Measurements from ENCODE around the gene SYCP3.

Gene SYCP3

DNA sequence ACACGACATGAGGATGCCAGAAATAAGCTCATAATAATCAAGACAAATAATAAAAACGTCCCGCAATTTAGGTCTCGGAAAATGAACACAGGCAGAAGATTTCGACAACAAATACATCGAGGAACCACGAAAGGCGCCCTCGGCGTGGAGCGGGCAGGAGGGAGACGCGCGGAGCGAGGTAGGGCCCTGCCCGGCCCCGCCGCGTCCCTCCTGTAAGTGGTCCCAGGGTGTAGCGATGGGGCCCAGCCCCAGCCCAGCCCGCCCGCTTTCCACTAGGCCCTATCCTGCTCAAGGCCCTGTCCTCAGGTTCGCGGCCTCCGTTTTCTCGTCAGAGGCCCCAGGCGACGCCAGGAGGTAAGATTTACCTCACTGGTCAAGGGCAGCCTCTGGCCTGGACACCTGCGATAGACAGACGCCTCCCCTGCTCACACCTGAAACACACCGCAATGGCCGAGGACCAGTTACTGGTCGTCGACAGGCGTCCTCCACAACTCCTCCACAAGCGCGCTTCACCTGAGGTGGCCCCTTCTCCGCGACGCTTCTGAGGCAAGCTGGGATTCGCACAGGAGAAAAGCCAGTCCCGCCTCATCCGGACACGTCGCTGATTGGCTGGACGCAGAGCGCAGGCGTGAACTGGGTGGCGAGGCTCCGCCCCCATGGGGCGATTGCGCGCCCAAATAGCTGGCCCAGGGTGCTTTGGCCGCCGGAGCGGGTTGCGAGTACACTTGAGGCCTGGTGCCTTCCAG lies at the start of gene SYCP3:
Gene SYCP3, minus strand, starts transcription at position 543 of the 746 bp plus-strand sequence. CDS start 1,527 bp downstream, outside the sequence.
- DNase-seq, result no peak

- no peak for DNase-seq
Observed at GRCh38 chr12:101785671-101786070, 46.4 kb upstream of the SYCP3 start.

- DNase-seq, result no peak
Observed at GRCh38 chr12:101784376-101784775, 45.1 kb upstream of the SYCP3 start.

- no peak for DNase-seq
Observed at GRCh38 chr12:101783838-101784237, 44.6 kb upstream of the SYCP3 start.

GRCh38 chr12:101783150-101783549 lies 43.9 kb upstream of the SYCP3 start:
- DNase-seq, result no peak

DNA sequence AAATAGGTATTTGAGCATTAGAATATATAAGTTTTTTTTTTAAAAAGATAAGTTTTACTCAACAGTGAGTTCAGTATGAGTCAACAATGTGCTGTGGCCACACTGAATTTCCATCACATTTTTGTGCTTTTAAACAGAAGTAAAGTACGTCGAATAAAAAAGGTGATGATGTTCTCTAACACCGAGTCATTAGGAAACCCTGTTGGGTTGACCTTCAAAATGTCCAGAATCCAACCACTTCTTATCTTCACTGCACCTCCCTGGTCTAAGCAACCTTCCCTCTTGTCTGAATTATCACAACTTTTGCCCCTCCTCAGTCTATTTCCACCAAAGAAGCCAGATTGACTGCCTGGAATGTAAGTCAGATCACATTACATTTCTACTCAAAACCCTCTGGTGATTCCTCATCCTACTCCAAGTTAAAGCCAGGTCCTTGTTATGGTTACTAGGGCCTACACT lies 43.0 kb upstream of the SYCP3 start:
- no peak for DNase-seq

DNA sequence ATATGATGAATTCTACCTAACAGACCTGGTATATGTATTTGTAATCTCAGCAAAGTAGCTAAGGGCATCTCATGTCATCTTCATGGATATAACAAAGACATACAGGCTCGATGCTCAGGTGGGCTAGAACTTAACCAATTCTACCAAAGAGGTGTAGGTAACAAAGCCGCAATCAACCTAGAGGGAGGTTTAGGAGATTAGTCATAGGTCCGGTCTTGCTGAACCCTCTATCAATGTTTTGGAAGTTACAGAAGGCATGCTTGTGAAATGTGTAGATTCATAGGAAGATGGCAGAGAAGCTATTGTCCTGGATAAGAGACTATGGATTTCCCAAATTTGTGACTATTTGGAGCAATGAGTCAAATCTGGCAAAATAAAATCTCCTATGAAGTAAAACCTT lies 42.6 kb upstream of the SYCP3 start:
- DNase-seq, result no peak

DNA sequence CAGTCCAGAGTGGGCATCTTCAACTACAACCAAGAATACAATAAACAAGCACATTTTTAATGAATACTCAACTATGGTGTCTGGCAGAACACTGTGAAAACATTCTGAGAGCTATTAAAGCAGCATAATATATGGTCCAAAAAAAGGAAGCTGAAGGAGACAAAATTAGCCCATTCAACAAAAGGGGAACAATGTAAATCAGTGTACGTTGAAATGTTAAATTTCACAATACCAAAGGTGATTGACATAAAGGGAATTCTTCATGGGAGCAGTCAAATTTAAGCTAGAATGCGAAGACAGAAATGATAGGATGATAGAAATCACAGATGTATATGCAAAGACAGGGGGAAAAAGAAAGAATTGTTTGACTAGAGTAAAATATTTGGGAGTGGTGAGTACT lies 41.3 kb upstream of the SYCP3 start:
- no peak for DNase-seq

- peak; percentile 76 for DNase-seq
Observed at GRCh38 chr12:101779626-101780025, 40.4 kb upstream of the SYCP3 start.

GRCh38 chr12:101779200-101779599 lies 39.9 kb upstream of the SYCP3 start:
- DNase-seq, result no peak

DNA sequence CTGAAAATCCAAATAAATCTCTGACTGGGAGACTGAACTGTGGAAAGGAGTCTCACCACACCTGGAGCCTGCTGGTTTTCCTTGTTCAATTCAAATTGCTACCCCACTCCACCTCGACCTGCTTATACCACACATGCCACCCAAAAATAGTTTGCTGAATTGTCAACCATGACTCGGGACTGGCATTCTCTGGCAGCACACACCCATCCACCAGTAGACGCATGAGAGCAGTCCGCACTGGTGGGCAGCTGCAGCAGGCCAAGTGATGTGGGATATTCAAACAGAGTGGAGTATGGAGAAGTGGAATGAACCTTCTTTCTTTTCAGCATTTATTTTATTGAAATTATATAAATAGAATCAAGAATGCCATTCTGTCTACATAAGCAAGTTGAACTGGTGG lies 38.7 kb upstream of the SYCP3 start:
- no peak for DNase-seq

- DNase-seq, result no peak
Observed at GRCh38 chr12:101777485-101777884, 38.2 kb upstream of the SYCP3 start.

DNA sequence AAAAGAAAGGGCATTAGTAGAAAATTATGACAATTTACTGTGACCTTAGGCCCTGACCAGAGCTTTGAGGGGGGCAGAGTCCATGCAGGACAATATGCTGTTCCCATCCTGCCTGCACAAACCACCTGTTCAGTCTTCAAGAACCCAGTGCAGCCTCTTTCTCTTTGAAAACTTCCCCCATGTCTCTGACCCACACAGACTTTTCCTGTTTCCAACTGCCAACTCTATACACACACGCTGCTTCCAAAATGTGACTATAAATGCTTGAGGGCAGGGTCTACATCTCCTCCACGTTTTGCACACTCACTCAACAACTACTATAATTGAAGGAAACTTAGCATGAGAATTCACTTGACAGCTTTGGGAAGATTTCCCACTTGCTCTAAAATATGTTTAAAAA lies 36.6 kb upstream of the SYCP3 start:
- no peak for DNase-seq

DNA sequence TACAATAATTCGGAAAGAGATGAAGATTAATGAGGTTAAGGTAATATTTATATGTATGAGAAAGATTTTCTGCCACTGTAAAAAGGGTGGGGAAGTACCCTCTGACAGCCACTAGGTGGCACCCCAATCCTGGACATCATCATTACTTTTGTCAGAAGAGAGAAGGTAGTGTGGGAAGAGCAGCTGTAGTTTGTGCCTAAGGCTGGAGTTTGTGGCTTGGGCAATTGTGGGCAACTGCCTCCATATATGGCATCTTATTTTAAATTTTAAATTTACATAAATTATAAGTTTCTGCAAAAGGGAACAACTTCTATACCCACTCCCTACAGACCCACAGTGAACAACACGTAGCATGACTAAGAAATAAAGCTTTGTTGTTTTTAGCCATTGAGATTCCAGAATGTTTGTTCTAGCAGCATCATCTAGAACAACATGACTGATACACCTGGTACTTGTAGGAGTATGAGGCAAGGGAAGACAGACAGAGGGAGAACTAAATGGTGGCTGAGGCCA lies 34.4 kb upstream of the SYCP3 start:
- peak; percentile 64 for DNase-seq

DNA sequence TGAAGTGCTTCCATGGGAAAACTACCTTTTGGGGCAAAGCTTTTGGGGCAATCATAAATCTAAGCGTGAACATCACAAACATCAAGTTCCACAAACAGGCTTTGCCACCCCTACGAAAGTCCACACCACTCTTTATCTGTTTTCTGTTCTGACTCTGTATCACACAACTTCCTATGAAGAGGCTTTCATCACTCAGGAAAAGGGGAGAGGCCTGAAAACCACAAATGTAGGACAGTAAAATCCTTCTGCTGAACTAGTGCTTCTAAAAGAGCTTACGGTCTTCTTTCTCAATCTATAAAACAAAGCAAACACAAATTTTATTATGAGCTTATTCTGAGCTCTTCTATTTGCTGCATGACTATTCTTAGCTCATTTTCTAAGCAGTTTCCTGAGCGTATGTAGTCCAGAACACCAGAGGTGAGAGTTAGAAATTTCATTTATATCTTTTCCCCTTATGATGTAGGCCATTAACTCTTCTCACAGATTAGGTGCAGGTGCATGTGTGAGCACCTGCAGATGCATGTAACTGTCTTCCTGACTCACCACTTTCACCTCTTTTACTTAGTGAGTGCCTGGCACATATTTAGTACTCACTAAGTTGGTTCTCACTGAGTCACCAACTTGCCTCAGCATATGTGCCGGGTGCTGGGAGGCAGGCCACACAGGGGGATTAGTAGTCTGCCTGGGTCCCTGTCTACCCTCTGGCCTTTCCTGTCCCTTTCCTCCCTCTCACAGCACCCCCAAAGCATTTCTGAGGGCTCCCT lies 32.9 kb upstream of the SYCP3 start:
- DNase-seq, result no peak

DNA sequence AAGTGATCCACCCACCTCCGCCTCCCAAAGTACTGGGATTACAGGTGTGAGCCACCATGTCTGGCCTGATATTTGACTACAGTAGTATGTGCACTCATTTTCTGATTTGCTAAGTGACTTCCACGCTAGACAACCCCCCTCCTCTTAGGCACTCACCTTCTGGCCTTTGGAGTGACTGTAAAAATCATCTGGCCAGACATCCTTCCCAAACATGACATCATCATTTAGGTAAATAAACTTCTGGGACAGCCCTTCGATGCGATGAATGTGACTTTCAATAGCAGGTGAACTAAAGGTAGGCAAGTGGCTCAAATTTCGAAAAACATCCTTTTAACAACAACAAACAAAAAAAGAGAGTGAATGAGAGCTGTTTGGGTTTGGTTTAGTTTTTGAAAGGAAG lies 30.6 kb upstream of the SYCP3 start:
- DNase-seq, result no peak

GRCh38 chr12:101768781-101769180 lies 29.5 kb upstream of the SYCP3 start:
- DNase-seq, result no peak

- no peak for DNase-seq
Observed at GRCh38 chr12:101767537-101767936, 28.3 kb upstream of the SYCP3 start.

GRCh38 chr12:101764051-101764792 lies 25.0 kb upstream of the SYCP3 start:
- DNase-seq, result no peak

DNA sequence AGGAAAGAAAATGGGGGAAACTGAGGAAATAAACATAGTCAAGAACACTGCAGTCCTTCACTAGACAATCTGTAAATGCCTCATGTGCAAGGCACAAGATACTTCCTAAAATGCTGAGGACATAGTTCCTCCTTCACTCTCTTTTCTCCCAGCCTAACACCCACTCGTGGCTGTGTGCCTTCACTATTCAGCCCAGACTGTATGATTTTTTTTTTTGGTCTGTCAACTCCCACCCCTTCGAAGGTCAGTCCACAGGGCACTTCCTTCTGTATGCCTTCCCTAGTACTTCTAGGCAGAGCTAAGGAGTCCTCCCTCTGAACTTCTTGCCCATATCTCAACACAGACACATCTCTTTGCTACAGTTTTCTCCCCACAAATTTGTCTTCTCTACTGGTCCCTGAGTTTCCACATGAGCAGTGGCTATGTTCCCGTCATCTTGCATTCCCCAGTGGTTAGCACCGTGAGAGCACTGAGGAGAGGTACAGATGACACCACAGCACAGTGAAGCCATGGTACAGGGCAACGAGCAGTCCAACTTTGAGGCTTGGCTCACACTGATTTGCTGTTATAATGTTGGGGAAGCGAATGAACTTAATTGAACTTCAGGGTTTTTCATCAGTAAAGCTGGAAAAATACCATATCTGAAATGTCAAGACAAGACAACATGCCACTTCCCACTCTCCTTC lies 24.1 kb upstream of the SYCP3 start:
- no peak for DNase-seq

DNA sequence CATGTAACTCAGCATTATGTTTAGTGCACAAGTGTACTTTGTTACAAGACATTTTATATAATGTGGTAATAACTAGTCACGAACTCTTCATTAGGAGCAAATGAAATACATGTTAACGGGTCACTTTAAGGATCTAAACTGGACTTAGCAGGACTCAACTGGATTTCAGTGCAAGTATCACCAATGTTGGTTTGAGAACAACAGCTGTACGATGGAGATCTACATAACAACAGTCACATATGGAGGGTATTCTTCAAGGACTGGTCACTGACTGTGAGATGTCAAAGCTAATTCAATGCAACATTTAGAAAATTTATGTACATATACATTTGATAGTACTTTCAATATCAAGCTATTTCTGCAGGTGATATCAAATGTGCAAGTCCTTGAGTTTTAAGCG lies 22.5 kb upstream of the SYCP3 start:
- DNase-seq, result no peak

DNA sequence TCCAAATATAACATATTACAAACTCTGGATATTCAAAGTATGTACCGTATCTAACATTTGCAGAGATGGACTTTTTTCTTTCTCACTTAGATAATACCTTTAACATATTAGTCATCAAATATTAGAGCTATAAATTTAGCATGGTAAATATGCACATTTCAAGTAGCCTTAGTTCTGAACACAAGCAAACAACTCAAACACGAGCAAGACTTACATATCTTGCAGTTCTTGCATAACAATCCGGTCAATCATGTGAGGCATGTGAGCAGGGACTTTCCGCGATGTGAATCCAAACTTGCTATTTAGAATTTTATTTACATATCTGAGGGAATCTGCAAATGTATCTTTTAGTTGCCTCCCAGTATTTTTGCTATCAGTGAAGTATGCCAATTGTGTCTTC lies 22.1 kb upstream of the SYCP3 start:
- DNase-seq, result no peak
